ENCODE results near the gene APPL2.
A peak's percentile ranks its signal among the peaks of the same experiment; 100 is the strongest.

Gene APPL2, protein sequence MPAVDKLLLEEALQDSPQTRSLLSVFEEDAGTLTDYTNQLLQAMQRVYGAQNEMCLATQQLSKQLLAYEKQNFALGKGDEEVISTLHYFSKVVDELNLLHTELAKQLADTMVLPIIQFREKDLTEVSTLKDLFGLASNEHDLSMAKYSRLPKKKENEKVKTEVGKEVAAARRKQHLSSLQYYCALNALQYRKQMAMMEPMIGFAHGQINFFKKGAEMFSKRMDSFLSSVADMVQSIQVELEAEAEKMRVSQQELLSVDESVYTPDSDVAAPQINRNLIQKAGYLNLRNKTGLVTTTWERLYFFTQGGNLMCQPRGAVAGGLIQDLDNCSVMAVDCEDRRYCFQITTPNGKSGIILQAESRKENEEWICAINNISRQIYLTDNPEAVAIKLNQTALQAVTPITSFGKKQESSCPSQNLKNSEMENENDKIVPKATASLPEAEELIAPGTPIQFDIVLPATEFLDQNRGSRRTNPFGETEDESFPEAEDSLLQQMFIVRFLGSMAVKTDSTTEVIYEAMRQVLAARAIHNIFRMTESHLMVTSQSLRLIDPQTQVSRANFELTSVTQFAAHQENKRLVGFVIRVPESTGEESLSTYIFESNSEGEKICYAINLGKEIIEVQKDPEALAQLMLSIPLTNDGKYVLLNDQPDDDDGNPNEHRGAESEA

DNA sequence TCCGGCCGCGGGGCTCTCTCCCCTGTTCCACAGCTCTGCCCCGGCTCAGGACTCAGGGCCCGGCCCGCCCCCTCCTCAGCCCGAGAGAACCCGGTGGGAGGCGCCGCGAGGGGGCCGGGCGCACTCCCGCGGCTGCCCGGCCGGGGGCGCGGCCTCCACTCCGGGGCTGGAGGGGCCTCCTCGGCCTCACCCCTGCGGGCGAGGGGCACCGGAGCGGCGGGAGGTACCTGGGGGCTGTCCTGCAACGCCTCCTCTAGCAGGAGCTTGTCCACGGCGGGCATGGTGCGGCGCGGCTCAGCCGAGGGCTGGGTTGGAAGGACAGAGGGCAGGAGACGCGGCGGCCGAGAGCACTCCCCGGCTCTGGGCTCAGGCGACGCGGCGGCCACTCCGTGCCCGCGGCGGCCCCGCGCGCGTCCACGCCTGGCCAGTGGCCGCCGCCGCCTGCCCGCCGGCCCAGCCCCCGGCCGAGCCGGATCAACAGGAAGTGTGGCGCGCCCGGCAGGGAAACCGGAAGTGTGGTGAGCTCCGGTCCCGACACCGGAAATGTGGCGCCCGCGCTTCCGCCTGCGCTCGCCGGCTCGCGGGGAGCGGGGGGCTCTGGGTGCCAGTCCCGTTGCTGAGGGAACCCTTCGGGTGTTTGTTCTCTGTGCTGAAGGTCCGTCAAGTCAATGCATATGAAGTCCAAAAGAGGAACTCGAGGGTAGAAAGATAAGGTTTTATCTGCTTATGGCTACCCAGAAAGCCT is at the start of gene APPL2:
Gene APPL2, minus strand, starts transcription at position 443 of the 745 bp plus-strand sequence. Its CDS starts 162 bp downstream, at position 281.
- DNase-seq (ENCODE audit: low read depth) = peak; percentile 83

DNA sequence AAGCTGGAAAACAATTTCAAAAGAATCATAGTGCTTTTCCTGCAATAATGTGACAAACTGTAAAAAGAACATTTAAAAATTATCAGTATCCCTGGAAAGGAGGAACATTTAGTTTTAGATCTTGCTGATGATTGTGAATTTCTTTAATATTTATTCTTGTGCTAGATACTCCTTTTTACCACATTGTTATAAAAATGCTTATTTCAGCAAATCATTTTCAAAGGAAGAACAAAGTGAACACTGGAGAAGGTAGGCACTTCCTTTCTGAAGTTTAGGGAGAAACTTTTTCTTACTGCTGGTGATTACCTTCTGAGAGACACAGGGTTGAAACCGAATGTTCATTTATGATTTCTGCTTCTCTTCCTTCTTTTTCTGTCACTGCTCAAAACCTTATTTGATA is 49.4 kb upstream of the APPL2 start:
- DNase-seq (ENCODE audit: low read depth) = no peak

GRCh38 chr12:105281694-105282049 is 45.7 kb upstream of the APPL2 start:
- no peak for DNase-seq (ENCODE audit: low read depth)

DNA sequence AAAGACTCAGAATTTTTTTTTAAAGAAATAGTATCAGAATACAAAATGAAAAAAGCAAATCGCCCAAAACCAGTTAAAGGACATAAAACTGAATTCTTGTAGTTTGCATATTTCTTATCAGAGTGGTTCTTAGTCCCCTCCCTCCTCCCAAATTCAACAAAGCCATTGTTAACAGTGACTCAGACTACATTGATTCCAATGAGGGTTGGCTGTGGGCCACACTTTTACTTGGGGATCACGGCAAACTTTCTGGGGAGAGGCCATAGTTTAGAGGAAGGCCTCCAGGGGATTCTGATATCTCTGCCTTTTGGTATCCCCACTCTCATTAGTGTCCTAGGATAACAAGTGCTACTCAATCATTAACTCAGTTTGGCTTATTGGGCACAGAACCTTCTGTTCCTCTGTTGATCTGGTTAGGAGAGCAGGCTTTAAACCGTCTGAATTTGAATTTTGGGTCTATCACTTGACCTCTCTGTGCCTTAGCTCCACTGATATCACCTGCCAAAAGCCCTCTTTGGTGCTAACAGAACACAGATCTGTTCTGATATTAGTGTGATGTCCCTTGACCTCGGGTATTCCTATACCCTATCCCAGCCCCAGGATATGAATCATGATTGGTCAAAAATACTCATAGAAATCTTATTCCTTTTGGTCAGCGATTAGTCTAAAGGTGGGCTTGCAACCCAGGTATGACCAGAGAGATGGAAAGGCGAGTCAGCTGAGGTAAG is 45.2 kb upstream of the APPL2 start:
- no peak for DNase-seq (ENCODE audit: low read depth)

GRCh38 chr12:105279460-105280056 is 43.6 kb upstream of the APPL2 start:
- peak; percentile 31 for DNase-seq (ENCODE audit: low read depth)

DNA sequence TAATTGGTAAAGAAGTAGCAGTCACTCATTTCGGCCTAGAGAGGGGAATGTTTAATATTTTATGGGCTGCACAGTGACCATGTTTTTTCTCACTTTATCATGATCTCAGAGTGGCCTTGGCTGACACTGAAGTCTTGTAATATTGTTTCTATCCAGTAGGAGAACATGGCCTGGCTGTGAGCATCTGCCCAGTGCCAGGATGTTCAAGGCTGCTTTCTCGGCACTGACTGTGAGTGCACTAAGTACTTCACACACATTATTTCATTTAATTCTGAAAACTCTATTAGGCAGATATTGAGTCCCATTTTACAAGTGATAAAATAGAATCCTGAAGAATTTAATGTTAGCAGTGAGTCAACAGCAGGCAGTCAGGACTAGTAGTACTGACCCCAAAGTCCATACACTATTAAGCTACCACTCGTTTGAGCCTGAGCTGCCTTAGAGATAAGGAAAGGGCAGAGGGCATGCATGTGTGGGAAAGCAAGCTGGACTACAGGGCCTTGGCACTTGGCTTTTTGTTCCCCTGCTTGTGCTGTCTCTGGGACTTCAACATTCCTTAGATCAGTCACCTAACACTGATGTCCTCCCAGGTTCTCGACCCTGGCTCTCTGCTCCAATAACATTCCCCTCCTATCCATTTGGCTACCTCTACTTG is 42.2 kb upstream of the APPL2 start:
- DNase-seq (ENCODE audit: low read depth) = peak; percentile 47

- no peak for DNase-seq (ENCODE audit: low read depth)
These were observed 40.2 kb upstream of the APPL2 start for GRCh38 chr12:105275997-105276733.

DNA sequence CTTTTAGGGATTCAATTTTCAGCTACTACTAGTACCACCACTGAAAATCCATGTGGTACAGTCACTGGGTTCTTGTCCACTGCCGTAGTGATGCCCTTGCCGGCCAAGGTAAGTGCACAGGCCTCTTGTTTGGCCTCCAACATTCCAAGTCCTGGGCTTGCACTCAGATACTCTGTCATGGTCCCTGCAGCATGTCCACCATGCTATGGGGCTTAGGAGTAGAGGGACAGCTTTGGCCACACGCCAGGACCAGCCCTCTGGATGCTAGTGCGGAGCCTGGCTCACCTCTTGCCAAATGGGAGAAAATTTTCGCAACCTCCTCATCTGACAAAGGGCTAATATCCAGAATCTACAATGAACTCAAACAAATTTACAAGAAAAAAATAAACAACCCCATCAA is 38.6 kb upstream of the APPL2 start:
- DNase-seq (ENCODE audit: low read depth) = no peak

- no peak for DNase-seq (ENCODE audit: low read depth)
These were observed 37.6 kb upstream of the APPL2 start for GRCh38 chr12:105273601-105274000.

- DNase-seq (ENCODE audit: low read depth) = no peak
These were observed 36.9 kb upstream of the APPL2 start for GRCh38 chr12:105272814-105273416.

DNA sequence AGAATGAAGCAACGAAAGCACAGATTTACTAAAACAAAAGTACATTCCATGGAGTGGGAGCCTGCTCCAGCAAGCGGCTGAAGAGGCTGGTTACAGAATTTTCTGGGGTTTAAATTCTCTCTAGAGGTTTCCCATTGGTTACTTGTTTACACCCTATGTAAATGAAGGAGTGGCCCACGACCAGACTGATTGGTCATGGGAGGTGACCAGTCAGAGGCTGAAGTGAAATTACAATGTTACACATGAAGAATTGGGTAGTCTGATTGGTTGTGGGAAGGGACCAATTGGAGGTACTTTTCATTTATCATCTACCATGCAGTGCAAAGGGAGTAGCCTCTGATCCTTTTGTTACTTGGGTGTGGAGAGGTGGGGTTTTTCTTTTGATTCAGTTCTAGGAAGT is 36.2 kb upstream of the APPL2 start:
- DNase-seq (ENCODE audit: low read depth) = no peak

DNA sequence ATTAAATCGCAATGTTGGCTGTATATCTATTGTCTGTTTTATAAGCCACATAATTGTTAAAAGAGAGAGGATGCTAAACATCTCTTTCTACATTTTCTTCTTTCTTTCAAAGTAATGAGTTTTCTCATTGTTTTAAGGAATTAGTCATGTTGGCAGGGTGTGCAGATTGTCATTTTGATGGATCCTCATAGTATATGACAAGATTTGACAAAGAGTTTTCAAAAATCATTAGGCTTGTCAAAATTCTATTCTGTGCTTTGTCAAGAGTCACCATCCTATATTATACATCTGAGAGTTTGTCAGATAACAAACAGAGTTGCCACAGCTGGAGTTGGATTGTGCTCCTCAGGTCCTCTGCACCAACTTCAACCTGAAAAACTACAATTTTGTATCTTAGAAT is 35.4 kb upstream of the APPL2 start:
- no peak for DNase-seq (ENCODE audit: low read depth)

DNA sequence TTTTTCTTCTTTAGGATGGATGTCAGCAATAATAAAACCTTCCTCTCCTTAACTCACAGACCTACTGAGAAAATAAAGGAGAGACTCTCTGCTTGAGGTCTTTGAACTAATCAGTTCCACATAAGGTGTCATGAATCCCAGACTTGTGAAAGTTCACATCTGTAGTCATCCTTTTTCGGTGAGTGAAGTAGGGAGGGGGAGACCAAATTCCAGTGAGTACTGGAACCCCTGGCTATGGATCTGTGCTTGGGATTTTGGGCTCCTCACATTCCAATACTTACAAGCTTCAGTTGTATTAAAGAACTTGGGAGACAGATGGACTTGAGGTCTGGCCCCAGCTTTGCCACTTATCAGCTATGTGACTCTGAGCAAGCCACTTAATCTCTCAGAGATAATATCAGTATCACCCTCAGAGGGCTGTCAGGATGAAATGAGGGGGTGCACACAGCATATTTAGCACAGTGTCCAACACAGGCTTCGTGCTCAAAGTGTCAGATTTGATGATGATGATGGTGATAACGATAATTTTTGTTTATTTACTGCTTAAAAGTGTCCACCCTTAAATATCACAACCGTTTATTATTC is 34.8 kb upstream of the APPL2 start:
- no peak for DNase-seq (ENCODE audit: low read depth)

GRCh38 chr12:105267711-105268110 is 31.7 kb upstream of the APPL2 start:
- DNase-seq (ENCODE audit: low read depth) = no peak

DNA sequence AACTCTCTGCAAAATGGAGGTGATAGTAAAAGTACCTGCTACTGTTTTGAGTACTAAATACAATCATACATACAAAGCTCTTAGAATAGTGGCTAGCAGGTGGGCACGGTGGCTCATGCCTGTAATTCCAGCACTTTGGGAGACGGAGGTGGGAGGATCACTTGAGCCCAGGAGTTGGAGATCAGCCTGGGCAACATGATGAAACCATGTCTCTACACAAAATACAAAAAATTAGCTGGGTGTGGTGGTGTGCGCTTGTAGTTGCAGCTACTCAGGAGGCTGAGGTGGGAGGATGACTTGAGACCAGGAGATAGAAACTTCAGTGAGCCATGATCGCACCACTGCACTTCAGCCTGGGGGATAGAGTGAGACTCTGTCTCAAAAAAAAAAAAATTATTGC is 28.8 kb upstream of the APPL2 start:
- DNase-seq (ENCODE audit: low read depth) = no peak

- no peak for DNase-seq (ENCODE audit: low read depth)
These were observed 26.6 kb upstream of the APPL2 start for GRCh38 chr12:105262461-105263184.

DNA sequence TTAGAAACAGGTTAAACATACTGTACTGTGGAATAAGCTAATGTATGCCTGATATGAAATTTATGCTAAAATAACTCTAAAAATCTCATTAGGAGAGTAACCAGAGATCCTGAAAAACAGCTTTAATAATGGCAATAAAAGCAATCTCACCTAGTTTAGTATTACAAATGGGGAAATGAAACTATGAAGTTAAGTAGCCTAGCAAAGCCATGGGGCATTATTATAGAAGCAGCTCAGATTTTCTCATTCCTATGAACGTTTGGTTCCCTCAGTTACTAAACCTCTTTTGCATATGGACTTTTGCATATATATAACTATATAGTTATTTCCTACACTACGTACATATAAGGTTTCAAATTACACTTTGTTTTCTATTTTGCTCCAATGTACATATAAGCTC is 25.0 kb upstream of the APPL2 start:
- no peak for DNase-seq (ENCODE audit: low read depth)

DNA sequence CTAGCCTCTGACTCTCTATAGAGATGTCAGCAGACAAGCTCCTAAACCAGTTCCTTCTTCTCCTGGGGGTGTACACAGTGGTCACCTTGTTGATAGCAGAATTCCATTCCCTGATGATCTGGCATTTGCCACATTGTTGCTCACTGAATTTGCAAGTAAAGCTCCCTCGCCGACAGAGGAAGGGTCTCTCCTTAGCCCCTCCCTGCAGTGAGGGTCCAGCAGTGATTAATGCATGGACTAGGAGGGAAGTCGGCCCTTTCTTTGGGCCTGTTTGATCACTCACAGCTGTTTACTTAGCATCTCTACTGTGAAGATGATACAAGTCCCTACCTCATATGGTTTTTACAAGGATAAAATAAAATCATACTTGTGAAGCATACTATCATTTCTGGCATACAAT is 23.3 kb upstream of the APPL2 start:
- DNase-seq (ENCODE audit: low read depth) = no peak

- DNase-seq (ENCODE audit: low read depth) = peak; percentile 86
These were observed 21.4 kb upstream of the APPL2 start for GRCh38 chr12:105257321-105257728.

Data from iris pigment epithelial cell (primary cell).